Cardiac fibroblast (primary cell): ENCODE data around the gene INTS2.
"Not testable (repeated sequence)": the region's sequence is repeated elsewhere in the genome, so short reads cannot be mapped to it uniquely, and the experiment has no call there.

Experiments
- DNase-seq, 2 donors: peaks; one replicate each; pipeline versions ENCODE4 v3.0.0 to v3.0.0-alpha.2; 2010; ENCODE audit warnings: low read depth in 2 of 2
- H3K4me3 ChIP-seq, 2 donors: replicated peaks in 1 of 2; 1 replicate in 1 of 2; 2 replicates in 1 of 2; pipeline ENCODE4 v1.5.1; 2011; ENCODE audit warnings: low read depth in 2 of 2, low read length in 2 of 2, mild to moderate bottlenecking in 2 of 2, moderate library complexity in 1 of 2
- TF ChIP-seq, protein P1 (sequence below): IDR thresholded peaks from one replicate; pipeline ENCODE4 v1.5.1; 2011; ENCODE audit warnings: low read depth, mild to moderate bottlenecking, low read length, inconsistent platforms

INTS2 gene

DNA sequence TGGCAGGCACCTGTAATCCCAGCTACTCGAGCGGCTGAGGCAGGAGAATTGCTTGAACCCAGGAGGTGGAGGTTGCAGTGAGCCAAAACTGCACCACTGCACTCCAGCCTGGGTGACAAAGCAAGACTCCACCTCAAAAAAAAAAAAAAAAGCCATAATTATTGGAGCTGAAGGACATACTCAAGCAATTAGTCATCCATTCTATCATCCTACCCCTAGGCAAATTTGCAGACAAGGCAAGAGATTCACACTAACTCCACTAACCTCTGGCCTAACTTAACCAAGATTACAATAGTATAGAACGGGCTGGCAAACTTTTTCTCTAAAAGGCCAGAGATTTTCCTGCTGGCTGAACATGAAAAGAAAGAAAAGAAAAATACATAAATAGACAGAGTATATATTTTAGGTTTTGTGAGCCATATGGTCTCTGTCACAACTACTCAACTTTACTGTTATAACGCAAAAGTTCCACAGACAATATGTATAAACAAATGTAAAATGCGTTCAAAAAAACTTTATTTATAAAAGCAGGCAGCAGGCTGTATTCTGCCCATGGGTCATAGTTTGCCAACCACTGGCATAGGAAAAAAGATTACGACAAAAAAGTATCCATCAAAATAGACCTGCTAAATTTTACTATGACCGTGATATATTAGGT is 94.1 kb downstream of the INTS2 start:
- DNase-seq = peak; percentile 73 to 75
- H3K4me3 ChIP-seq = no peak overlapping the region
- TF ChIP-seq, protein P1, sequence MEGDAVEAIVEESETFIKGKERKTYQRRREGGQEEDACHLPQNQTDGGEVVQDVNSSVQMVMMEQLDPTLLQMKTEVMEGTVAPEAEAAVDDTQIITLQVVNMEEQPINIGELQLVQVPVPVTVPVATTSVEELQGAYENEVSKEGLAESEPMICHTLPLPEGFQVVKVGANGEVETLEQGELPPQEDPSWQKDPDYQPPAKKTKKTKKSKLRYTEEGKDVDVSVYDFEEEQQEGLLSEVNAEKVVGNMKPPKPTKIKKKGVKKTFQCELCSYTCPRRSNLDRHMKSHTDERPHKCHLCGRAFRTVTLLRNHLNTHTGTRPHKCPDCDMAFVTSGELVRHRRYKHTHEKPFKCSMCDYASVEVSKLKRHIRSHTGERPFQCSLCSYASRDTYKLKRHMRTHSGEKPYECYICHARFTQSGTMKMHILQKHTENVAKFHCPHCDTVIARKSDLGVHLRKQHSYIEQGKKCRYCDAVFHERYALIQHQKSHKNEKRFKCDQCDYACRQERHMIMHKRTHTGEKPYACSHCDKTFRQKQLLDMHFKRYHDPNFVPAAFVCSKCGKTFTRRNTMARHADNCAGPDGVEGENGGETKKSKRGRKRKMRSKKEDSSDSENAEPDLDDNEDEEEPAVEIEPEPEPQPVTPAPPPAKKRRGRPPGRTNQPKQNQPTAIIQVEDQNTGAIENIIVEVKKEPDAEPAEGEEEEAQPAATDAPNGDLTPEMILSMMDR = no peak

DNA sequence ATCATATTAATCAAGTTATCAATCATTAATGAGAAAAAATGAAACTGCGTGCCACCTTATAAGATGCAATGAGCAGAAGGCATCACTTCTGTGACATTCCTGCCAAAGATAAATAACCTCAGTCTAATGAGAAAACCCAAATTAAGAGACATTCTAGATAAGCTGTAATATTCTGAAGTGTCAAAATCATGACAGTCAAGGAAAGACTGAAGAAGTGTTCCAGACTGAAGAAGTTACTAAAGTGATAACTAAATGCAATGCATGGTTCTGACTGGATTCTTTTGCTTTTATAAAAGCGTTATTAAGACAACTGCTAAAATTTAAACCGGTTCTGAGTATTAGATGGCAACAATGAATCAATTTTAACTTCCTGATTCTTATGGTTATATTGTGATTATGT is 95.3 kb downstream of the INTS2 start:
- no peak overlapping the region for H3K4me3 ChIP-seq
- TF ChIP-seq, protein P1 = no peak
- DNase-seq = no peak

DNA sequence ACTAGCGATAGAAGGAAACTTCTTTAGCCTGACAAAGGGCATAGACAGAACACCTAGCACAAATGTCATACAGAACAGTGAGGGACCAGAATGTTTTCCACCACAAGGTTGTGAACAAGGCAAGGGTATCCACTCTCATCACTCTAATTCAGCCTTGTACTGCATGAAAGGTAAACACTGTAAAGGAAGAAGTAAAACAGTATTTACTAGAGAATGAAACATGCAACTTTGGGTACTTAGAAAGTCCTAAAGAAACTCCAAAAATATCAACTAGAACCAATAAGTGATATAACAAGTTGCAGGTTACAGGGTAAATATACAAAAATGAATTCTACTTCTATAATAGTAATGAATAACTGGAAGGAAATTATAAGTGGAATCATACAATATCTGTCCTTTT is 96.7 kb downstream of the INTS2 start:
- no peak for DNase-seq
- no peak overlapping the region for H3K4me3 ChIP-seq
- TF ChIP-seq, protein P1 = no peak

DNA sequence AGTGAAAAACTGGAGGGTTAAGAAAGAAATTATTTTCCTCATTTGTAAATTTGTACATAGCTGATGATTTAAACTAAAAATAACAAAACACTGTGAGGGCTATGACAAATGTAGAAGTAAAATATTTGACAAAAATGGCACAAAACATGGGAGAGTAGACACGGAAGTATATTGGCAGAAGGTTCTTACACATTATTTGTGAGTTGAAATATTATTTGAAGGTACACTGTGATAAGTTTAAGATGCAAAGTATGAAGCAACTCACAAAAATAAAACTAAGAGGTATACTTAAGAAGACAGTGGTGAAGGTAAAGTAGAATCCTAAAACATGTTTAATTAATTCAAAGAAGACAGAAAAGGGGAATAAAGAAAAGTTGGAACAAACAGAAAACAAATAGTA is 99.1 kb downstream of the INTS2 start:
- no peak for DNase-seq
- H3K4me3 ChIP-seq = no peak overlapping the region
- TF ChIP-seq, protein P1 = no peak

DNA sequence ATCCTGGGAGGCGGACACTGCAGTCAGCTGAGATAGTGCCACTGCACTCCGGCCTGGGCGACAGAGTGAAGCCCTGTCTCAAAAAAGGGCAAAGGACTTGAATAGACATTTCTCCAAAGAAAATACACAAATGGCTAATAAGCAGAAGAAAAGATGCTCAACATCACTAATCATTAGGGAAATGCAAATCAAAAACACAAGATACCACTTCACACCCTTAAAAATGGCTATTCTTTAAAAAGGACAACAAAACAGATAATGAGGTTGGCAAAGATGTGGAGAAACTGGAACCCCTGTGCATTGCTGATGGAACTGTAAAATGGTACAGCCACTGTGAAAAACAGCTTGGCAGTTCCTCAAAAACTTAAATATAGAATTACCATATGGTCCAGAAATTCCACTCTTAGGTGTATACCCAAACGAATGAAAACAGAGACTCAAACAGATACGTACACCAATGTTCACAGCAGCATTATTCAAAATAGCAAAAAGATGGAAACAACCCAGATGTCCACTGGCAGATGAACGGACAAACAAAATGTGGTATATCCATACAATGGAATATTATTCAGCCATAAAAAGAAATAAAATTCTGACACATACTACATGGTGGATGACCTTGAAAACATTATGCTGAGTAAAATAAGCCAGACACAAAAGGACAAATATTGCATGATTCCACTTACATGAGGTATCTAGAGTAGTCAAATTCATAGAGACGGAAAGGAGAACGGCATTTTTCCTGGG is 100.0 kb downstream of the INTS2 start:
- H3K4me3 ChIP-seq = no peak overlapping the region
- TF ChIP-seq, protein P1 = no peak
- no peak for DNase-seq

DNA sequence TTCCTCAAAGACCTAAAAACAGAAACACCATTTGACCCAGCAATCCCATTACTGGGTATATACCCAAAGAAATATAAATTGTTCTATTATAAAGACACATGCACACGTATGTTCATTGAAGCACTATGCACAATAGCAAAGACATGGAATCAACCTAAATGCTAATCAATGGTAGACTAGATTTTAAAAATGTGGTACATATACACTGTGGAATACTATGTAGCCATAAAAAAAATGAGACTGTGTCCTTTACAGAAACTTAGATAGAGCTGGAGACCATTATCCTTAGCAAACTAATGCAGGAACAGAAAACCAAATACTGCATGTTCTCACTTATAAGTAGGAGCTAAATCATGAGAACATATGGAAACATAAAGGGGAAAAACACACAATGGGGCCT is 100.9 kb downstream of the INTS2 start:
- not testable (repeated sequence) for DNase-seq

DNA sequence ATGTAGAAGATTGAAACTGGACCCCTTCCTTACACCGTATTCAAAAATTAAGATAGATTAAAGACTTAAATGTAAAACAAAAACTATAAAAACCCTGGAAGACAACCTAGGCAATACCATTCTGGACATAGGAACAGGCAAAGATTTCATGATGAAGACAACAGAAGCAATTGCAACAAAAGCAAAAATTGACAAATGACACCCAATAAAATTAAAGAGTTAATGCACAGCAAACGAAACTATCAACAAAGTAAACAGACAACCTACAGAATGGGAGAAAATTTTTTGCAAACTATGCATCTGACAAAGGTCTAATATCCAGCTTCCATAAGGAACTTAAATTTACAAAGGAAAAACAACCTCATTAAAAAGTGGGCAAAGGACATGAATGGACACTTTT is 101.6 kb downstream of the INTS2 start:
- not testable (repeated sequence) for DNase-seq

More for the DNA sequence above, 100.9 kb downstream of the INTS2 start:
- not testable (repeated sequence) for H3K4me3 ChIP-seq

More for the DNA sequence above, 101.6 kb downstream of the INTS2 start:
- H3K4me3 ChIP-seq = not testable (repeated sequence)
